HG02571 (cell line): ENCODE measurements around the gene ENPP1.

Experiments used
- ATAC-seq: cut with Tn5 transposase; IDR thresholded peaks from one replicate; pipeline ENCODE4 v1.9.1; 2021; ENCODE audit warnings: mild to moderate bottlenecking, moderate library complexity; ENCODE audit not compliant: unreplicated experiment

The ENPP1 gene

DNA sequence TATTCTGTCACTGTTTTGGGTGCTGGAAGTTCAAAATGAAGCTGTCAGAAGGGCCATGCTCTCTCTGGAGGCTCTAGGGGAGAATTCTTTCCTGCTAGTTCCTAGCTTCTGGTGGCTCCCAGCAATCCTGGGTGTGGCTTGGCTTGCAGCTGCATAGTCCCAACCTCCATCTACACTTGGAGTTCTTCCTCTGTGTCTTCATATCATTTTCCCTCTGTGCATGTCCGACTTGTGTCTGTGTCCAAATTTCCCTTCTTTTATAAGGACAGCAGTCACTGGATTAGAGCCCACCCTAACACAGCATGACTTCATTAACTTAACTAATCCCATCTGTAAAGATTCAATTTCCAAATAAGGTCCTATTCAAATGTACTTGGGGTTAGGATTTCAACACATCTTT, 23.3 kb upstream of the ENPP1 start:
- ATAC-seq, result no peak

DNA sequence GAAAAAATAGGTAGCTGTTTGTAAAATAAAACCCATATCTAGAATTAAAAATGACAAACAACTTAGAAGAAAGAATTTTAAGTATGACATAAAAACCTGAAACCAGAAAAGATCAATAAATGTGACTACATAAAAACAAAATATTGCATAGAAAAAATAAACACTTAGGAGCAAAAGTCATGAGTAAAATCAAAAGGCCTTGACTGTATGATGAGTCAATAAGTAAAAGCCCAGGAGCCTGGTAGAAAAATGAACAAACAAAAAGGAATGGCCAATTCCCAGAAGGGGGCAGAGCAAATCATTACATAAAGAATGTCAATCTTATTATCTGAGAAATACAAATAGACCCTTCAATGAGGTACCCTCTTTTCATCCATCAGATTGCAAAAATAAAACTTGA, 20.7 kb upstream of the ENPP1 start:
- no peak for ATAC-seq

DNA sequence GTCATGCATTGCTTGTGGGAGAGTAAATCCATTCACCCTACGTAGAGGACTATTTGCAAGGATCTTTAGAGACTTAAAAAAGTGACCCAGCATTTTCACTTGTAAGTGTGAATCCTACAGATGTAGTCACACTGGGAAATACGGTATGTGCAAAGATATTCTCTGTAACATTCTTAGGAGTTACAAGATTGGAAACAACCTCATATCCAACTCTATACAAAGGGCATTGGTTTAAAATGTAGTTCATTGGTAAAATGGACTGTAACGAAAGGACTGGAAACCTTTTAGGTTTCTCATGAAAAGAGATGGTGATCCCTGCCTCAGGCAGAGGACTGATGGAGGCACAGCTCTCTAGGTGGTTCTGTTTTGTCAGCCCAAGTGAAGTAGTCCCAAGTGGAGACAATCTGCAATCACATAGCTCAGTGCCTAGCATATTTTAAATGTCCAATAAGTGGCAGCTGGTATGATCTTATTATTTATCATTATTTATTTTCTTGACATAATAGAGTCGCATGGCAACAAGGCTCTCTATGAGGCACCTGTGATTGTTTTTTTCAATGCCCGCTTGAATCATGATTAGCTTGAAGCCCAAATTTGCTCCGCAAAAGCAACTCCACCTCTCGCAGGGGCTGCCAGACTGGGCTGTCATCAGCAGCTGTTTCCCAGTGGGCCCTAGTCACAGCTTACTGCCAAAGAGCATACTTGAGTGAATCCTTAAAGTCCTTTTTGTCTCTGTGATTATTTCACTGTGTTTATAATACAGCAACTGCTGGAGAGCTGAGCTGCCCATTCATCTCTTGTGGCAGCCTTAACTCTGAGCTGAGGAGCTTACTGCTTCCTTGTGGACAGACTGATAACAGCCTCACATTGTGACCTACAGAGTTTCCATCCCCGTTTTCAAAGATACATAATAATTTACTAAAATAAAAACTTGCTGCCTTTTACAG, 19.8 kb upstream of the ENPP1 start:
- no peak for ATAC-seq

DNA sequence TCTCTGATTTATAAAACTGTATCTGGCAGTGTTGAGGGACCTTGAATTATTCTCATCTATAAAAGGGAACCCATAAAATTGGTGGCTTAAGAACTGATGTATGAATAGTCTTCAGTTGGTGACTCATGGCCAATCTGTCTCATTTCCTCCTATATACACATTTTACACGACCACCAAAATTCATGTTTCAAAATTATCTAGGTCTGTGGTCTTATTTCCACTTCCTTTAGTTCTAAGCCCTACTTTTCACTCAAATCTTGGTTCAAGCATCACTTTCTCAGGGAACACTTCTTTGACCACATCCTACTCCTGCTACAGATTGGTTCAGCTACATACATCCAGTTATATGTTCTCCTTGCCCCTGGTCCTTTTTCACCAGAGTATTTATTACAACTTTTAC, 18.6 kb upstream of the ENPP1 start:
- ATAC-seq, result no peak

DNA sequence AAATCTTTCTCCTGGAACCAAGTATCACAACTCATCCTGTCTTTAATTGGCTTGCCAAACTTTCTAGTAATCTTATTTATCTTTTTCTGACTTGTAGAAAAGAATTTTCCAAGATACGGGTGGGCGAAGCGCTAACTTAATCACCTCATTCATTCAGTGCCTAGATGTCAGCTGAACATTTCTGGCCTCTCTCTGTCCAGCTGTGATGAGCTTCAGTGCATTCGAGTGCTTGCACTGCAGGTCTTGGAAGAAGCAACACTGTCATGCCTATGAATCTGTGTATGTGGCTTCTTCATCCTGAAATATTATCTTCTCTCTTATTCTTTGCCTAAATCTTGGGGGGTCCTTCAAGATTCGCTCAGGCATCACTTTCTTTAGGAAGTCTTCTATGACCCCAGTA, 16.3 kb upstream of the ENPP1 start:
- no peak for ATAC-seq

DNA sequence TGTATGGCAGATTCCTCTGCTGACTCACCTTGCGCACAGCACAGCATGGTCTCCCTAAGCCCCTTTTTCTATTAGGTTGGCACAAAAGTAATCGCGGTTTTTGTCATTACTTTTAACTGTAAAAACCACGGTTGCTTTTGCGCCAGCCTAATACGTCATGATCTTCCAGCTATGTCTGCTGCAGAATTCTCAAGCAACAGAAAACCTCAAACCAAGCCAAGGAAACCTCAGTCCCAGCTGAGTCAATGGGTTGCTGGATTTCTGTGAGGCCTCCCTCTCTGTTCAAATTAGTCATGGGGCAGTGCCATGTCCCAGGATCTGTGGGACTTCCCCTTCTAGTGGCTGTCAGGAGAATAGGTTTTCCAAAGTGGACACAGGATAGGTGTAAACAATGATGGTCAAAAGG, 15.7 kb upstream of the ENPP1 start:
- no peak for ATAC-seq

DNA sequence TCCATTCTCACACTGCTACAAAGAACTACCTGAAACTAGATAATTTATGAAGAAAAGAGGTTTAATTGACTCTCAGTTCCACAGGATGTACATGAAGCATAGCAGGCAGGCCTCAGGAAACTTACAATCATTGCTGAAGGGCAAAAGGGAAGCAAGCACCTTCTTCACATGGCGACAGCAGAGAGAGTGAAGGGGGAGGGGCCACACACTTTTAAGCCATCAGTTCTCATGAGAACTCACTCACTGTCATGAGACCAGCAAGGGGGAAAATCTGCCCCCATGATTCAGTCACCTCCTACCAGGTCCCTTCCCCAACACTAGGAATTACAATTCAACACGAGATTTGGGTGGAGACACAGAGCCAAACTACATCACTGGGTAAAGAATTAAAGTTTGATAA, 12.5 kb upstream of the ENPP1 start:
- ATAC-seq, result no peak

DNA sequence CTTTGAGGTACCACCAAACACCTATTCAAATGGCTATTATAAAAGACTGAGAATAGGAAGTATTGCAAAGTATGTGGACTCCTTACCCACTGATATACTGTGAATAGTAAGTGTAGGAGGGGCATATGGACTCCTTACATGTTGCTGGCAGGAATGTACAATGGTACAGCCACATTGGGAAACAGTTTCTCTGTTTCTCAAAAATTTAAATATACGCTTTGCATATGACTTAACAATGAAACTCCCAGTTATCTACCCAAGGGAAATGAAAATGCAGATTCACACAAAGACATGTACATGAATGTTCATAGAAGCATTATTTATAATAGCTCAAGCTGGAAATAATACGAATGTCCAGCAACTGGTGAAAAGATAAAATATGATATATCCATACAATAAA, 5.5 kb upstream of the ENPP1 start:
- ATAC-seq, result no peak

DNA sequence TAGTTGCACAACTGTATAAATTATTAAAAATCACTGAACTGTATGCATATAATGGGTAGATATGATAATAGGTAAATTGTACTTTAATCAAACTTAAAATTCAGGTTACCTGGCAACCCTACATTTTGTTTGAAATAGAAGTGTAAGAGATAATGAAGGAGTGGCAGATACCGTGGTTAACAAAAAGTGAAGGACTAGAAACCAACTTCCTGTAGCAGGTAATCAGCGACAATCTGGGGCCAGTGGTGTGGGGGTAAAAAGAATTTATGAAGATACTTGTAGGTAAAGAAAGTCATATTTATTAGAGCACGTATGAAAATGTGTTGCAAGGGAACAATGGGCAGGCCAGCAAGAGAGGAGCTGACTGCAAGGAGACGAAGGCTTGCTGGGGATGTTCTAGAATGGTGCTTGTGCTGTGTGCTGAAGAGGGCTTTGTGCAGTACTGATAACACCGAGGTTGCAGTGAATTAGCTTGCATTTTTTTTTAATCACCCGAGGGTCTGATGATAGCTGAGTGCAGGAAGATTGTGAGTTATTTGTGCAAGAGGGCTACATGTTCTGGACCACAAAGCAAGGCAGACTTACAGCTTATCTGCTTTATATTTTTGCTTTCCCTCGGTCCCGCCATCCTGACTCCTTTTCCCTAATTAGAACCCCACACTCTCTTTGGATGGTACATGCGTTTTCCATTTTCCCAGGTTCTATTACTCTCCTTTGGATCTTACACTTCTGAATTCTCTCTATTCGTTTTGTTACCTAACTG, 4.6 kb upstream of the ENPP1 start:
- no peak for ATAC-seq

DNA sequence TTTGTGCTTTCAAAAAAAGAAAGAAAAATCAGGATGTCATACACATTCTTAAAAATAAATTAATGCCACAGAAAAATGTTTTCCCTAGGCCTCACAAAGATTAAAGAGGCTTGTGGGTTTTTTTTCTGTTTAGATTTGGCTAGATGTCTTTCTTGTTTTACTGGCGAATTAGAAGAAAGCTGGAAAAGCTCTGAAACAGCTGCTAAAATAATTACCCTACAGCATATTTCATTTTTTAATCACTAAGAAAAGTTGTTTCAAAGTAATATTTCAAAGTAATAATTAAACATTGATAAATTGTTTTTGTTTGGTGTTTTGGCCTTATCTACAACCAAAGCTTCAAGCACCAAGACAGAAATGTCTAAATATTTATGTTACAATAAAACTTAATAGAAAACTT, 3.7 kb upstream of the ENPP1 start:
- ATAC-seq, result no peak

DNA sequence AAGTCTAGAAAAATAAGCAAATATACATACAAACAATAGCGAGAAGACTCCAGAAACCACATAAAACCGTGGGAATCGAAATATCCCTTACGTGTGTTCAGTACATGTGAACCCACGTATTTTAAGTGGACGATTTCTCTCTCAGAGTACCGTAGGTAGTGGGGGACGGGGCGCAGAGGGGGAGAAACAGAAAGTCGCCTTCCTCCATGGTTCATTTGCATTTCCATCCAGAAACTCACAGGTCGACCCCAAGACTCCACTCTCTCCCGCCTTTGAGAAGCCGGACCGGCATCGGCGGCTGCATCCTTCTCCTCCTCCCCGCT, 538 bp upstream of the ENPP1 start:
- ATAC-seq, result no peak

DNA sequence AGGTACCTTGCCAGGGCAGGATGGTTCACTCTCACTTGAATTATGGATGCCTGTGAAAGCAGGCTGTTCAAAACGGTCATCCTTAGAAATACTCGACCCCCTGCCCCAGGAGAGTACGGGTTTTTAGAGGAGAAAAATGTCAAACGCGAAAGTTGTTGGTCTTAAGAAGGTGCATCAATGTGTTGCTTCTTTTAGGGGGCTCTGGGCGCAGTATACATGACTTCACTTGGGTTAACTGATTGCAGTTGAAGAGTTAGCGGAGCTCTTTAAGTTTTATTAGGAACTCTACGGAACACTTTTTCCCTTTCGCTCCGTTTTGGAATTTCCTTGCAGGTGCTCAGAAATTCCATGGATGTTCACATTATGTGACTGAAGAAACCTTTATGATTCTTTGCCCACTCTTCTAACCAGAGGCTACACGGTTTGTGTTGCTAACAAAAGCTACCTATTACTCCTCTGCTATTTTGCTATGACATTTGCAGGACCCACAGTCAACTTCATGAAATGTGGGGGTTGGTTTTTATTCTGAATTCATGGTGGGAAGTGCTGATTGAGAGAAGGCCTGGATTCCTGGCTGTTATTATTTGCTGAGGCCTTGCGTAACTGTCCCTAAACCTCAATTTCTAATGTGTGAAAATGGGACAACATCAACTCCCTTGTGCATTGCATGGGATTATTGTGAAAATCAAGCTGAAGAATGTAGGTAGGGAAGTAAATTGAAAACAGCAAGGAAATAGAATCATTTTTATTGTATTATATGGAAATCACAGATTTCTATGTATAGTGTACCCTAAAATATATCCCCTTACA, 845 bp downstream of the ENPP1 start:
- ATAC-seq, result no peak

DNA sequence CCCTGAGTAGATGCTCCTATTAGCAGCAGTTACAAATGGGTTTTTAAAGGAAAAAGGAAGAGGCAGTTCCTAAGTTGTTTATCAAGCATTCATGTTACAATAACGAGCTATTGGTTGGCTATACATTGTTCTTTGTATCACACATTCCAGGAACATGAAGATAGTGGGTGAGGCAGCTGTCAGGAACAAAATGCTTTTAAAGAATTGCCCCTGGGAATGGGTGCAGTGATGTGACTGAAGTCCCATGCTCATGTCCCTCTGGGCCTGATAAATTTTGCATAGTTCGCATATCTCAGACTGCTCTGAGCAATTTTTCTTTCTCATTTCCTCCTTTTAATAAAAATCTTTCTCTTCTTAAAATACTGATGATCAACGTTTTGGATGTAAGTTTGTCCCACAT, 3.7 kb downstream of the ENPP1 start:
- ATAC-seq, result no peak

DNA sequence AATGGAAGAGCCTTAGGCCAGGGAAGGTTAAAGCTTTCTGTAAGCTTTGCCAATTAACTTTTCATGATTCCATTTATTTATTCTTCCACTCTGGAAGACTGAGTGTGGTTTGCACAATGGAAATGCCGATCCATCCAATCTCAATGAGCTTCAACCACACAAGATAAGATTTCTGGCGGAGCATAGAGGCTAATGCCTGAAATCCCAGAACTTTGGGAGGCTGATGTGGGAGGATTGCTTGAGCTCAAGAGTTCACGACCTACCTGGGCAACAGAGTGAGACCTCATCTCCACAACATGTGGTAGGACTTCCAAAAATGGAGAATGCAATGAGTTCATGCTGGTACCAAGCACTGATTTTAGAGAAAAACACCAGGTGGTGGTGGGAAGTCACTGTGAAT, 6.2 kb downstream of the ENPP1 start:
- no peak for ATAC-seq

DNA sequence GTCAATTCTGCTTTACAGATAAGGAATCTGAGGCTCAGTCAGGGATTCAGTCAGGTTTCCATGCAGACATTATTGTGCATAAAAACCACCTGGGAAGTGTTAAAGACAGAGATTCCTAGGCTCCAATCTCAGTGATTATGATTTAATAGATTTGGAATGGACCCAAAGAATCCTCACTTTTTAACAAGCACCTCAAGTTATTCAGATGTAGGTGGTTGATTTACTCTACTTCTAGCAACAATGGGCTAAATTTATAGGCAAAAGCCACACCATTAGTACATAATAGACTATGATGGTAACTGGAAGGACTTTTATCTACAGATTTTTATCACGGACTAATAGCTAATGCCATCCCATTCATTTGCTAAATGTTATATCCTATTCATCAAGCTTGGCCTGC, 9.0 kb downstream of the ENPP1 start:
- no peak for ATAC-seq

DNA sequence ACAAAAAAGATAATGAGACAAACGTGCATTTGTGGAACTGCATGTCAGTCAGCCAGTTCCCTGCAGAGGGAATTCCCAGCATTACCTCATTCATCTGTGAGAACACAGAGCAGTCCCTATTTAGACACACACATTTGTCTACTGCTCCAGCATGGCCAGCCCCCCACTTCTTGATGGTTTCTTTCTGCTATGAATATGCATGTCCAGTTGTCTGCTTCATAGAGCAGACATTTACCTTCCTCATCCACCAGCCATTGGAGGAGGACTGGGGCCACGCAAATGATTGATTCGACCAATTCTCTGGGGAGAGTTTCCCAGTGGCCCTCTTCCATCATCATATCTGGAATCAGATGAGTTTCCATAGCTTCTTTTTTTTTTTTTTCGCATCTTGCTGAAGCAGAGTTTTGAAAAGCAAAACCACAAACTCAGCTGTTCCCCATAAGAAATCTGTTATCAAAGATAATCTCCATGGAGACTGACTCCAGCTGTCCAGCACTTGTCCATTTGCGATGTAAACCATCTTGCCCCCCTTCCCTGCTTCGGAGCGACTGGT, 11.8 kb downstream of the ENPP1 start:
- ATAC-seq, result no peak

DNA sequence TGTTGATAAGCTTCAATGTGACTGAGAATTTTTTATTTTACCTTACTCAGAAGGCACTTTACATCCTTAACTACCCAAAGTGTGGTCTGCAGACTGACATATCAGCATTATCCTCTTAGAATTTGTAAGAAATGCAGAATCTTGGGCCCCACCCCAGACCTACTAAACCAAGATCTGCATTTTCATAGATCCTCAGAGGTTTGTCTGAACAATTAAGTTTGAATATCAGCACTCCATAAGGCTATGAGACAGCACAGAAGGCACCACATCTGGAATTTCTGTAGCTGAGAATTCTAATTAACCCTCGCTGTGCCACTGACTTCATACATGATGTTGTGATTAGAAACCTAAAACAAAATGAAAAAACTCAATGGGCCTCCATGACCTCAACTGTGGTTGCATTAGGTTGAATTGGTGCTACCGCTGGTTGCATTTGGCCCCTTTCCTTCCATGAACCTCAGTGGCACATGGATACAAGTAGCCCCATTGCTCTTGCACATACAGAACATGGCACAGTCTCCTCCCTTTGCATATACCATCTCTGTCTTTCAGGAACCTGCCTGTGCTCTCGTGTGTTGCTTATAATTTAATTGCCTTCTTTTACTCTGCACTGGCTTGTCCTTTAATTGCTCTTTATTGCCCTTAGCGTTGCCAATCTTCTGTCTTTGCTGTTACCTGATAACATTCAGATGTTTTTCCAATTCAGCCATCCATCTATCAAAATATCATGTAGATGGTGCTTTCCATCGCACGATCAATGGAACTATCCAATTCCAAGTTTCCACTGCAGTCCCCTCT, 13.4 kb downstream of the ENPP1 start:
- no peak for ATAC-seq

DNA sequence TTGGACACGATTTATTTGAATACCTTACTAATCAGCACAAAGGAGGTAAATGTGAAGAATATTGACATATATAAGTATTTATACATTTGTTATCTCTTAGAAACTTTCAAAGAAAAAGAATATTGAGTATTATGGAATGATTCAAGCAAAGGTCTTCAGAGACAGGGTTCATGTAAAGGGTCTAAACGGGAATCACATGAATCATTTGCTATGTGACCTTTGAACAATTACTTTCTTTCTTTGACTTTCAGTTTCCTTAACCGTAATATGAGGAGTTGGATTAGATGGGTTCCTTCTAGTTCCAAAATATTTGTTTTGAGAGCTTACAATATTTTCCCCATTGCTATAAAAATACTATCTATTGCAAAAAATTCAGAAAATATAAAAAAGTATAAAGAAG, 14.3 kb downstream of the ENPP1 start:
- ATAC-seq, result no peak

DNA sequence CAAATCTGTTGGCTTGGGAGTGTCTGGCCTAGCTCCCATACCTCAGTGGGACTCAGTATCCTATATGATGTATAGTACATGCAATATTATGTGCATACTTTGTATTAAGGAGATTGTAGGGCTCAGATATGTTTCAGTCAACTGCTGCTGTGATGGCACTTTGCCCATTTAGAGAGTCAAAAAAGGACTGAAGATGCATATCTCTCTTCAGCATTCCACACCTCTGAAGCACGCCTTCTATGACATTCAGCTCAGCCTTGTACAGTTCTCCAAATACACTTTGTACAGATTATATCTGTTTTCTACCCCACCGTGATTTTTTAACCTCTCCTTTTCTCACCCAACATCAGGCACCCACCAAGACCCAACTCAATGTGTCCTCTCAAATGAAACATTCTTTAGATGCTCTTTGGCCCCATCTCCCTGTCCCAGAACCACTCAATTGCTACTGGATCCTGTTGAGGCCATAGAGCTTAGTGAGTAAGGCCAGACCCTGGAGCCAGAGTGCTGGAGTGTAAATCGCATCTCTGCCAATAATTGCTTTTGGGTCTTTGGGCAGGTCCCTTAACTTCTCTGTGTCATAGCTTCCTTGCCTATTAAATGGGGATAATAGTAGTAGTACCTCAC, 15.6 kb downstream of the ENPP1 start:
- no peak for ATAC-seq

DNA sequence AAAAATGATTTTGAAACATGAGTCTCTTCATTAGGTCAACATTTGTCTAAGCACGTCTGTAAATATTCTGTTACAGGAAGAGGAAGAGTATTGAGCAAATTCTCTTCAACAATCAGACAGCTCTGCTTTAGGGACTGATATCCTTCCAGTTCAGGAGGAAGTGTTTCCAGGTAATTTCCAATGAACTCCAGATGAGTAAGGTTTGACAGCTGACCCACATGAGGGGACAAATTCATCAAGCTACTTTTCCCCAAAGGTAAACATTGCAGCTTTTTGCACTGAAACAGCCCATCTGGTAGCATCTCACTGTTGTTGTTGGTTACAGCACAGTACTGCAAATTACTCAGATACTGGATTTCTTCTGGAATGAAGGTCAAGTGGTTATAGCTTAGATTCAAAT, 18.1 kb downstream of the ENPP1 start:
- no peak for ATAC-seq
